Esophagus squamous epithelium (tissue), 4 donors: ENCODE results near the gene SLC12A8.

Experiments used
- CTCF ChIP-seq, 6 experiments: fragments of 450-650 bp in 4 of 6; fragments of 200-600 bp in 2 of 6; sonication (generic) in 2 of 6; IDR thresholded peaks; one replicate each; pipeline ENCODE4 v1.5.1; 2016 to 2019; ENCODE audit warnings: antibody characterized with exemption in 6 of 6, mild to moderate bottlenecking in 4 of 6, moderate library complexity in 4 of 6
- POLR2A ChIP-seq, 4 donors: fragments of 450-650 bp; IDR thresholded peaks; one replicate each; pipeline ENCODE4 v1.6.1; 2017; ENCODE audit warnings: antibody characterized with exemption in 4 of 4, mild to moderate bottlenecking in 4 of 4, moderate library complexity in 3 of 4

- no peak for TF ChIP-seq CTCF (IDR thresholded peaks at IDR 0.05)
- no peak for TF ChIP-seq POLR2A (IDR thresholded peaks at IDR 0.05)
Measured at GRCh38 chr3:125191730-125192129, 20.8 kb downstream of the SLC12A8 start.
